K562 (cell line): ENCODE measurements around the gene HCRT. TPM values are rescaled to one million over a fixed set of nuclear protein-coding genes. Genes with fewer than 3 reads are reported as not detected.
A peak's percentile ranks its signal among the peaks of the same experiment; 100 is the strongest.

Experiments
- ATAC-seq: fragments of 200-7000 bp; cut with Tn5 transposase; 3 replicates; pipeline ENCODE4 v1.9.1; 2020; ENCODE audit warnings: moderate library complexity
- BruUV-seq: library from RNA; stranded (reverse); fragments of 400-500 nt; replicated peaks from 2 replicates; lab custom pipeline; 2021; lab: Mats Ljungman, UMichigan
- CTCF ChIA-PET: fragments of 300-600 bp; formaldehyde crosslinking; extraction: SDS; loops from one replicate; lab custom pipeline; 2021; ENCODE audit warnings: low intra/inter-chr PET ratio; lab: Yijun Ruan, JAX
- POLR2A ChIA-PET: fragments of 300-600, 350-650 bp; sonication (Branson Sonifier 250); formaldehyde crosslinking; extraction: SDS; loops from one replicate; lab custom pipeline; 2021; ENCODE audit warnings: antibody characterized with exemption, inconsistent platforms; lab: Yijun Ruan, JAX
- DNase-seq, 4 experiments: peaks; one replicate each; pipeline versions ENCODE4 v3.0.0 to v3.0.0-alpha.2; 2011 to 2018; ENCODE audit warnings: low spot score in 3 of 4, mixed read lengths in 3 of 4; ENCODE audit errors: extremely low read depth in 1 of 4
- FAIRE-seq: peaks from 2 replicates; lab custom pipeline; 2011; peaks lifted over from hg19 to GRCh38; lab: Jason Lieb, UNC
- H2AFZ ChIP-seq: 2 replicates; pipeline ENCODE4 v1.6.0; 2011; ENCODE audit warnings: low read depth, low read length, control low read depth, inconsistent platforms
- H3K27ac ChIP-seq: fragments of 200-600 bp; 3 replicates; pipeline ENCODE4 v1.8.0; 2011; ENCODE audit warnings: low read depth, mild to moderate bottlenecking, control low read depth, inconsistent platforms, low read length, moderate library complexity, mixed read lengths; ENCODE audit errors: extremely low read depth
- H3K27me3 ChIP-seq, 2 experiments: fragments of 300-600 bp in 1 of 2; 2 replicates in 1 of 2; 3 replicates in 1 of 2; pipeline versions ENCODE4 v1.6.0 to v1.8.0; 2011; ENCODE audit warnings: inconsistent platforms in 2 of 2, low read length in 2 of 2, mild to moderate bottlenecking in 1 of 2, mixed read lengths in 1 of 2, moderate library complexity in 1 of 2; ENCODE audit not compliant: control insufficient read depth in 2 of 2, insufficient read depth in 2 of 2
- H3K36me3 ChIP-seq: fragments of 300-600 bp; 3 replicates; pipeline ENCODE4 v1.8.0; 2011; ENCODE audit warnings: mild to moderate bottlenecking, low read length, inconsistent platforms; ENCODE audit not compliant: control insufficient read depth, insufficient read depth
- H3K4me1 ChIP-seq, 2 experiments: fragments of 200-600 bp in 1 of 2; replicated peaks in 1 of 2; 2 replicates in 1 of 2; 3 replicates in 1 of 2; pipeline versions ENCODE4 v1.5.1 to v1.8.0; 2011; ENCODE audit warnings: inconsistent platforms in 2 of 2, low read length in 2 of 2, mild to moderate bottlenecking in 1 of 2, mixed read lengths in 1 of 2, moderate library complexity in 1 of 2; ENCODE audit not compliant: control insufficient read depth in 2 of 2, insufficient read depth in 2 of 2
- H3K4me2 ChIP-seq: 2 replicates; pipeline ENCODE4 v1.6.1; 2011; ENCODE audit warnings: low read length, control low read depth, inconsistent platforms, mixed read lengths; ENCODE audit not compliant: insufficient read depth
- H3K4me3 ChIP-seq: fragments of 200-600 bp; sonication (generic), shearing (Covaris generic); 2 replicates; pipeline ENCODE4 v1.5.1; 2016; ENCODE audit warnings: control low read depth, inconsistent platforms
- H3K79me2 ChIP-seq: fragments of 200-600 bp; 3 replicates; pipeline ENCODE4 v1.8.0; 2011; ENCODE audit warnings: low read length, inconsistent platforms; ENCODE audit not compliant: control insufficient read depth, insufficient read depth
- H3K9ac ChIP-seq, 2 experiments: 2 replicates each; pipeline versions ENCODE4 v1.6.0 to v1.6.1; 2011; ENCODE audit warnings: low read depth in 2 of 2, low read length in 2 of 2, control low read depth in 1 of 2, inconsistent platforms in 1 of 2, mild to moderate bottlenecking in 1 of 2, mixed read lengths in 1 of 2; ENCODE audit not compliant: insufficient read depth in 1 of 2
- H3K9me1 ChIP-seq: one replicate; pipeline ENCODE4 v1.6.0; 2011; ENCODE audit warnings: inconsistent platforms, mild to moderate bottlenecking, low read length, moderate library complexity; ENCODE audit not compliant: control insufficient read depth, insufficient read depth
- H3K9me3 ChIP-seq: replicated peaks from 2 replicates; pipeline ENCODE4 v1.5.1; 2011; ENCODE audit warnings: low read depth, low read length, inconsistent platforms; ENCODE audit not compliant: control insufficient read depth, insufficient read depth
- H4K20me1 ChIP-seq: replicated peaks from 2 replicates; pipeline ENCODE4 v1.6.1; 2011; ENCODE audit warnings: low read length, inconsistent platforms, mixed read lengths; ENCODE audit not compliant: control insufficient read depth, insufficient read depth
- HDAC8 ChIP-seq: fragments of 450-650 bp; IDR thresholded peaks from 2 replicates; pipeline ENCODE4 v1.6.1; 2016; ENCODE audit warnings: mild to moderate bottlenecking, missing genetic modification characterization, moderate library complexity, missing compliant biosample characterization
- HNRNPL ChIP-seq: fragments of 200-400 bp; formaldehyde crosslinking; IDR thresholded peaks from 2 replicates; pipeline ENCODE4 v1.6.1; 2017; ENCODE audit warnings: low read depth, mild to moderate bottlenecking, low read length
- MEIS2 ChIP-seq: fragments of 450-650 bp; IDR thresholded peaks from 2 replicates; pipeline ENCODE4 v1.6.1; 2014; ENCODE audit warnings: mild to moderate bottlenecking; ENCODE audit not compliant: partially characterized antibody
- ZNF316 ChIP-seq: fragments of 450-650 bp; IDR thresholded peaks from 2 replicates; pipeline ENCODE4 v1.6.1; 2016
- ZNF699 ChIP-seq: fragments of 250-450 bp; sonication (Bioruptor Pico); IDR thresholded peaks from 2 replicates; pipeline ENCODE4 v1.8.0; 2021; ENCODE audit warnings: mild to moderate bottlenecking, moderate library complexity; ENCODE audit not compliant: insufficient replicate concordance
- WGBS: fragments of 100-300 bp; shearing (Covaris generic); methylation state at CpG from one replicate; pipeline ENCODE4 v1.1.6; 2016; ENCODE audit warnings: low coverage, mixed read lengths; ENCODE audit not compliant: insufficient coverage; ENCODE audit errors: missing lambda C conversion rate; 5-methylcytosine and 5-hydroxymethylcytosine counted together
- in situ Hi-C: fragments of 300-500 bp; cut with MboI; formaldehyde crosslinking; loops from 4 replicates; pipeline ENCODE4 v1.15.0; 2018; ENCODE audit warnings: inconsistent platforms, mixed read lengths
- intact Hi-C: fragments of 100-400 bp; cut with micrococcal nuclease; formaldehyde crosslinking; loops from 2 replicates; pipeline ENCODE4 v1.14.2; 2022
- polyA plus RNA-seq, 8 experiments: library from polyadenylated mRNA; depleted of rRNA in 4 of 8; stranded (reverse) in 5 of 8; unstranded in 3 of 8; fragments of >200 nt; fragmentation: Nextera tagmentation in 2 of 8; fragmentation: Illumina TruSeq in 1 of 8; extraction: Ambion mirVana in 2 of 8; extraction: Trizol in 1 of 8; gene quantifications; 2 replicates each; pipeline versions ENCODE4 v1.2.1 to v1.2.3, GENCODE V29; 2011 to 2014; ENCODE audit warnings: inconsistent platforms in 1 of 8, missing spikeins in 1 of 8
- total RNA-seq, 7 experiments: library from RNA; depleted of rRNA in 6 of 7; stranded (reverse); fragments of >200 nt in 6 of 7; fragmentation: Illumina TruSeq in 2 of 7; extraction: Trizol in 2 of 7; gene quantifications; 2 replicates each; pipeline versions ENCODE4 v1.2.1 to v1.2.3, GENCODE V29; 2011 to 2021; ENCODE audit warnings: low replicate concordance in 1 of 7
- TF ChIP-seq, protein P1 (sequence below), 2 experiments: fragments of 450-650 bp in 1 of 2; sonication (generic) in 1 of 2; formaldehyde crosslinking; conservative IDR thresholded peaks; 2 replicates each; pipeline versions ENCODE4 v1.4.0 to v1.8.1; 2020 to 2022; ENCODE audit warnings: mild to moderate bottlenecking in 1 of 2, missing genetic modification reagents in 1 of 2

The HCRT gene
- total and polyA plus RNA-seq, 9 of the 15 experiments (the other 6 are each of a cell fraction or from before 2014, with no cell fraction given) = not detected

DNA sequence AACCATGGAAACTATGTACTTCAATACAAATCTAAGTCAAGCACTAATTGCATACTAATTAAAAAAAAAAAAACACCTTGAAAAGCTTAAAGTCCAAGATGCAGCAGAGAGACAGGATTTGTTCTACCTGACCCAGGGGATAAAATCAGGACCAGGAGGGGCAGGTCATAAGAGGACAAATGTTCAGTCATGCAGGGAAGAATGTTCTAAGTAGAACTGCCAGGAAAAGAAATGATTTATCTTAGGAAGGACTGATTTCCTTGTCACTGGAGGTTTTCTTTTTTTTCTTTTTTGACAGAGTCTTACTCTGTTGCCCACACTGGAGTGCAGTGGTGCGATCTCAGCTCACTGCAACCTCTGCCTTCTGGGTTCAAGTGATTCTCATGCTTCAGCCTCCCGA lies 18.1 kb upstream of the HCRT start:
- Histone ChIP-seq H3K36me3 (peaks cover 92% of the 10 kb centered on the region), H3K79me2 (no peaks in the 10 kb centered on the region), H3K27ac (no peak overlapping the region), H4K20me1 (no peaks in the 10 kb centered on the region), H3K9ac (no peak overlapping the region), H3K27me3 (no peaks in the 10 kb centered on the region), H3K4me3 (no peak overlapping the region), H3K4me2 (no peak overlapping the region), H3K4me1 (peaks cover 15% of the 10 kb centered on the region in 2 experiments; a peak in 4 of 5 replicates), H3K9me3 (no peaks in the 10 kb centered on the region), H2AFZ (no peak overlapping the region), H3K9me1 (no peaks in the 10 kb centered on the region)
- ATAC-seq (no peak), FAIRE-seq (no peak), DNase-seq (no peak)
- no peak for TF ChIP-seq HNRNPL
- no peak for TF ChIP-seq HDAC8 (tag)
- peak; percentile 10 for TF ChIP-seq MEIS2
- TF ChIP-seq ZNF699 (CRISPR knock-in tag) = no peak
- no peak for TF ChIP-seq ZNF316
- TF ChIP-seq, protein P1, sequence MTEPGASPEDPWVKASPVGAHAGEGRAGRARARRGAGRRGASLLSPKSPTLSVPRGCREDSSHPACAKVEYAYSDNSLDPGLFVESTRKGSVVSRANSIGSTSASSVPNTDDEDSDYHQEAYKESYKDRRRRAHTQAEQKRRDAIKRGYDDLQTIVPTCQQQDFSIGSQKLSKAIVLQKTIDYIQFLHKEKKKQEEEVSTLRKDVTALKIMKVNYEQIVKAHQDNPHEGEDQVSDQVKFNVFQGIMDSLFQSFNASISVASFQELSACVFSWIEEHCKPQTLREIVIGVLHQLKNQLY (CRISPR knock-in tag; conservative IDR thresholded peaks at IDR 0.05) = no peak
- in situ Hi-C loops (no loop called here), intact Hi-C loops (no loop called here)
- ChIA-PET CTCF (no interaction called here), POLR2A (interaction anchor here (1.3 kb wide), 1 partner anchor 52 kb away, joined by 3 read pairs; no protein-coding TSS in a partner anchor)
- no TSS peak for BruUV-seq
- WGBS = 93% methylated on average over 2 of the region's 2 CpGs
